ENCODE results near the gene KCP.

DNA sequence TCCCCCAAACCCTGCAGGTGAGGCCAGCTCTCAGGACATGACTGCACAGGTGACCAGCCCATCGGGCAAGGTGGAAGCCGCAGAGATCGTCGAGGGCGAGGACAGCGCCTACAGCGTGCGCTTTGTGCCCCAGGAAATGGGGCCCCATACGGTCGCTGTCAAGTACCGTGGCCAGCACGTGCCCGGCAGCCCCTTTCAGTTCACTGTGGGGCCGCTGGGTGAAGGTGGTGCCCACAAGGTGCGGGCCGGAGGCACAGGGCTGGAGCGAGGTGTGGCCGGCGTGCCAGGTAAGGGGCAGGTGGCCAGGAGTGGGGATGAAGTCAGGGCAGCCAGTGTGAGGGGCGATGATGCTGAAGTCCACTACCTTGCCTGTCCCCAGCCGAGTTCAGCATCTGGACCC, 56.1 kb downstream of the KCP start:
- TF ChIP-seq POLR2AphosphoS5 (IDR thresholded peaks at IDR 0.05; ENCODE audit: low read depth): no peak
- TF ChIP-seq, protein P1, sequence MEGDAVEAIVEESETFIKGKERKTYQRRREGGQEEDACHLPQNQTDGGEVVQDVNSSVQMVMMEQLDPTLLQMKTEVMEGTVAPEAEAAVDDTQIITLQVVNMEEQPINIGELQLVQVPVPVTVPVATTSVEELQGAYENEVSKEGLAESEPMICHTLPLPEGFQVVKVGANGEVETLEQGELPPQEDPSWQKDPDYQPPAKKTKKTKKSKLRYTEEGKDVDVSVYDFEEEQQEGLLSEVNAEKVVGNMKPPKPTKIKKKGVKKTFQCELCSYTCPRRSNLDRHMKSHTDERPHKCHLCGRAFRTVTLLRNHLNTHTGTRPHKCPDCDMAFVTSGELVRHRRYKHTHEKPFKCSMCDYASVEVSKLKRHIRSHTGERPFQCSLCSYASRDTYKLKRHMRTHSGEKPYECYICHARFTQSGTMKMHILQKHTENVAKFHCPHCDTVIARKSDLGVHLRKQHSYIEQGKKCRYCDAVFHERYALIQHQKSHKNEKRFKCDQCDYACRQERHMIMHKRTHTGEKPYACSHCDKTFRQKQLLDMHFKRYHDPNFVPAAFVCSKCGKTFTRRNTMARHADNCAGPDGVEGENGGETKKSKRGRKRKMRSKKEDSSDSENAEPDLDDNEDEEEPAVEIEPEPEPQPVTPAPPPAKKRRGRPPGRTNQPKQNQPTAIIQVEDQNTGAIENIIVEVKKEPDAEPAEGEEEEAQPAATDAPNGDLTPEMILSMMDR (IDR thresholded peaks at IDR 0.05; ENCODE audit: insufficient read depth, low read length): no peak
- TF ChIP-seq, protein P2, sequence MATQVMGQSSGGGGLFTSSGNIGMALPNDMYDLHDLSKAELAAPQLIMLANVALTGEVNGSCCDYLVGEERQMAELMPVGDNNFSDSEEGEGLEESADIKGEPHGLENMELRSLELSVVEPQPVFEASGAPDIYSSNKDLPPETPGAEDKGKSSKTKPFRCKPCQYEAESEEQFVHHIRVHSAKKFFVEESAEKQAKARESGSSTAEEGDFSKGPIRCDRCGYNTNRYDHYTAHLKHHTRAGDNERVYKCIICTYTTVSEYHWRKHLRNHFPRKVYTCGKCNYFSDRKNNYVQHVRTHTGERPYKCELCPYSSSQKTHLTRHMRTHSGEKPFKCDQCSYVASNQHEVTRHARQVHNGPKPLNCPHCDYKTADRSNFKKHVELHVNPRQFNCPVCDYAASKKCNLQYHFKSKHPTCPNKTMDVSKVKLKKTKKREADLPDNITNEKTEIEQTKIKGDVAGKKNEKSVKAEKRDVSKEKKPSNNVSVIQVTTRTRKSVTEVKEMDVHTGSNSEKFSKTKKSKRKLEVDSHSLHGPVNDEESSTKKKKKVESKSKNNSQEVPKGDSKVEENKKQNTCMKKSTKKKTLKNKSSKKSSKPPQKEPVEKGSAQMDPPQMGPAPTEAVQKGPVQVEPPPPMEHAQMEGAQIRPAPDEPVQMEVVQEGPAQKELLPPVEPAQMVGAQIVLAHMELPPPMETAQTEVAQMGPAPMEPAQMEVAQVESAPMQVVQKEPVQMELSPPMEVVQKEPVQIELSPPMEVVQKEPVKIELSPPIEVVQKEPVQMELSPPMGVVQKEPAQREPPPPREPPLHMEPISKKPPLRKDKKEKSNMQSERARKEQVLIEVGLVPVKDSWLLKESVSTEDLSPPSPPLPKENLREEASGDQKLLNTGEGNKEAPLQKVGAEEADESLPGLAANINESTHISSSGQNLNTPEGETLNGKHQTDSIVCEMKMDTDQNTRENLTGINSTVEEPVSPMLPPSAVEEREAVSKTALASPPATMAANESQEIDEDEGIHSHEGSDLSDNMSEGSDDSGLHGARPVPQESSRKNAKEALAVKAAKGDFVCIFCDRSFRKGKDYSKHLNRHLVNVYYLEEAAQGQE (IDR thresholded peaks at IDR 0.05; ENCODE audit: insufficient replicate concordance, low read depth): no peak
